K562 (cell line): ENCODE measurements around the gene CACYBP. TPM values are rescaled to one million over a fixed set of nuclear protein-coding genes. Genes with fewer than 3 reads are reported as not detected.

Experiments
- CBFB ChIP-seq: sonication (generic); formaldehyde crosslinking; IDR thresholded peaks from 2 replicates; pipeline ENCODE4 v1.4.0; 2020; ENCODE audit warnings: mild to moderate bottlenecking, missing genetic modification reagents
- DNMT1 ChIP-seq: fragments of 450-650 bp; IDR thresholded peaks from 2 replicates; pipeline ENCODE4 v1.6.1; 2016; ENCODE audit warnings: antibody characterized with exemption, mild to moderate bottlenecking
- ELF4 ChIP-seq: fragments of 450-650 bp; formaldehyde crosslinking; IDR thresholded peaks from 2 replicates; pipeline ENCODE4 v1.4.0; 2022; ENCODE audit warnings: missing genetic modification characterization
- ERF ChIP-seq: fragments of 450-650 bp; formaldehyde crosslinking; IDR thresholded peaks from 2 replicates; pipeline ENCODE4 v1.4.0; 2020; ENCODE audit warnings: mild to moderate bottlenecking, mixed read lengths
- FOXJ3 ChIP-seq: sonication (generic); formaldehyde crosslinking; IDR thresholded peaks from 2 replicates; pipeline ENCODE4 v1.4.0; 2020; ENCODE audit warnings: mild to moderate bottlenecking, missing genetic modification reagents
- HNRNPUL1 ChIP-seq: fragments of 200-400 bp; formaldehyde crosslinking; IDR thresholded peaks from 2 replicates; pipeline ENCODE4 v1.6.1; 2017; ENCODE audit warnings: low read length
- MCM5 ChIP-seq: fragments of 450-650 bp; IDR thresholded peaks from 2 replicates; pipeline ENCODE4 v1.6.1; 2016; ENCODE audit warnings: low read depth
- MTA2 ChIP-seq: fragments of 450-650 bp; IDR thresholded peaks from 2 replicates; pipeline ENCODE4 v1.6.1; 2016; ENCODE audit warnings: low read depth
- NONO ChIP-seq, 2 experiments: fragments of 200-400 bp in 1 of 2; fragments of 450-650 bp in 1 of 2; formaldehyde crosslinking in 1 of 2; IDR thresholded peaks; 2 replicates each; pipeline ENCODE4 v1.6.1; 2017; ENCODE audit warnings: low read depth in 2 of 2, mild to moderate bottlenecking in 2 of 2, moderate library complexity in 2 of 2, low read length in 1 of 2
- NRF1 ChIP-seq, 2 experiments: fragments of 450-650 bp; IDR thresholded peaks in 1 of 2; conservative IDR thresholded peaks in 1 of 2; 2 replicates each; pipeline ENCODE4 v1.6.1; 2014; ENCODE audit warnings: mild to moderate bottlenecking in 2 of 2
- PCBP2 ChIP-seq: fragments of 200-400 bp; formaldehyde crosslinking; IDR thresholded peaks from 2 replicates; pipeline ENCODE4 v1.6.1; 2018; ENCODE audit warnings: low read length, low read depth, mild to moderate bottlenecking, moderate library complexity; ENCODE audit not compliant: poor library complexity, severe bottlenecking
- POLR2B ChIP-seq: fragments of 450-650 bp; IDR thresholded peaks from 2 replicates; pipeline ENCODE4 v1.6.1; 2018; ENCODE audit warnings: low read depth; ENCODE audit not compliant: partially characterized antibody
- RBM17 ChIP-seq: fragments of 200-400 bp; formaldehyde crosslinking; IDR thresholded peaks from 2 replicates; pipeline ENCODE4 v1.6.1; 2017; ENCODE audit warnings: low read depth, mild to moderate bottlenecking, low read length, borderline replicate concordance
- RNF2 ChIP-seq: sonication (generic); IDR thresholded peaks from 2 replicates; pipeline ENCODE4 v1.6.1; 2016
- SIRT6 ChIP-seq: IDR thresholded peaks from one replicate; pipeline ENCODE4 v1.6.1; 2012; ENCODE audit warnings: low read depth, mild to moderate bottlenecking, control low read depth, inconsistent platforms, low read length, moderate library complexity
- SMAD1 ChIP-seq: fragments of 150-350 bp; IDR thresholded peaks from 2 replicates; pipeline ENCODE4 v1.6.1; 2014; ENCODE audit warnings: low read length, low read depth; ENCODE audit not compliant: partially characterized antibody
- YY1 ChIP-seq, 3 experiments: IDR thresholded peaks; 2 replicates each; pipeline ENCODE4 v1.6.1; 2011; ENCODE audit warnings: low read length in 2 of 3, mild to moderate bottlenecking in 2 of 3, moderate library complexity in 2 of 3, borderline replicate concordance in 1 of 3, control low read depth in 1 of 3, low read depth in 1 of 3; ENCODE audit not compliant: insufficient read depth in 3 of 3, insufficient replicate concordance in 2 of 3, control insufficient read depth in 1 of 3, insufficient read length in 1 of 3; ENCODE audit errors: extremely low read depth in 1 of 3
- polyA plus RNA-seq, 8 experiments: library from polyadenylated mRNA; depleted of rRNA in 4 of 8; stranded (reverse) in 5 of 8; unstranded in 3 of 8; fragments of >200 nt; fragmentation: Nextera tagmentation in 2 of 8; fragmentation: Illumina TruSeq in 1 of 8; extraction: Ambion mirVana in 2 of 8; extraction: Trizol in 1 of 8; gene quantifications; 2 replicates each; pipeline versions ENCODE4 v1.2.1 to v1.2.3, GENCODE V29; 2011 to 2014; ENCODE audit warnings: inconsistent platforms in 1 of 8, missing spikeins in 1 of 8
- total RNA-seq, 7 experiments: library from RNA; depleted of rRNA in 6 of 7; stranded (reverse); fragments of >200 nt in 6 of 7; fragmentation: Illumina TruSeq in 2 of 7; extraction: Trizol in 2 of 7; gene quantifications; 2 replicates each; pipeline versions ENCODE4 v1.2.1 to v1.2.3, GENCODE V29; 2011 to 2021; ENCODE audit warnings: low replicate concordance in 1 of 7
- TF ChIP-seq, protein P1 (sequence below): fragments of 450-650 bp; formaldehyde crosslinking; IDR thresholded peaks from 2 replicates; pipeline ENCODE4 v1.4.0; 2020; ENCODE audit warnings: mild to moderate bottlenecking, moderate library complexity
- TF ChIP-seq, protein P2 (sequence below), 2 experiments: fragments of 450-650 bp; conservative IDR thresholded peaks; 2 replicates each; pipeline ENCODE4 v1.6.1; 2017; ENCODE audit warnings: mild to moderate bottlenecking in 2 of 2, moderate library complexity in 2 of 2
- TF ChIP-seq, protein P3 (sequence below), 2 experiments: fragments of 250-450 bp in 1 of 2; fragments of 450-650 bp in 1 of 2; sonication (Bioruptor Pico) in 1 of 2; IDR thresholded peaks; 2 replicates each; pipeline versions ENCODE4 v1.6.1 to v1.8.0; 2016 to 2021; ENCODE audit warnings: mild to moderate bottlenecking in 2 of 2, moderate library complexity in 2 of 2, missing compliant biosample characterization in 1 of 2, missing genetic modification characterization in 1 of 2
- TF ChIP-seq, protein P4 (sequence below): fragments of 250-450 bp; sonication (Bioruptor Pico); IDR thresholded peaks from 2 replicates; pipeline ENCODE4 v1.9.0; 2021; ENCODE audit warnings: mild to moderate bottlenecking
- TF ChIP-seq, protein P5 (sequence below): sonication (generic); formaldehyde crosslinking; IDR thresholded peaks from 2 replicates; pipeline ENCODE4 v1.8.0; 2022; ENCODE audit warnings: mild to moderate bottlenecking, low read depth, missing genetic modification reagents

Gene CACYBP
- total and polyA plus RNA-seq, 9 of the 15 experiments (the other 6 are each of a cell fraction or from before 2014, with no cell fraction given): 147 to 1,576 (median 488) TPM

DNA sequence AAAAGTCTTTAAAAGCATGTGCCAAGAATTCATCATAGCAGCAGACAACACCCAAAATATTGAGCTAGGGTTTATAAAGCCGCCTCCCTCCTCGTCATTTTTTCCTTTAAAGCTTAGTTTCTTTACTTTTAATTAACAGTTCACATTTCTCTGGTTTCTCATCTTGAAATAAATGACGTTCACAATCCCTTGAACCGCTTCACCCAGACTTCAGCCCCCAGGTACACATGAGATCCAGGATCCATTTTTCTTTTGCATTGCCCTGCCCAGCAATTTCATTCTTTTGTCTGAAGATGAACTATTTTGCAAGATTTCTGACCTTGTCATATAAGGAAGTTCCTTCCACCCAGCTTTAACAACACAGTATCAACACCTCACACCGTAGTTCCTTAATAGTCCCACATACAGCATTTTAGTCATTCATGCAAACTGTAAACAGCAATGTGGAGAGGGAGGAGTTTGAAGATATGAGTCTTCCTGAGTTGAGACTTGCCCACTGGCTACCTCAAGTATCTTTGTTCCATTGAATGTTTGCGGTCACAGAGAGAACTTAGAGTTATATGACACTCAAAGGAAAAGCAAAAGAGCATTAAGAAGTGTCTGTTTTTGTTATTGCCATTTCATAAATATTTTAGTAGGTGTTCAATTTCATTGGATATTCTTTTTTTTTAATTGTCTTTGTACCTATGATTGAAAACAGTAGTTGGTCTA, 35.3 kb upstream of the CACYBP start (continued):
- TF ChIP-seq, protein P1, sequence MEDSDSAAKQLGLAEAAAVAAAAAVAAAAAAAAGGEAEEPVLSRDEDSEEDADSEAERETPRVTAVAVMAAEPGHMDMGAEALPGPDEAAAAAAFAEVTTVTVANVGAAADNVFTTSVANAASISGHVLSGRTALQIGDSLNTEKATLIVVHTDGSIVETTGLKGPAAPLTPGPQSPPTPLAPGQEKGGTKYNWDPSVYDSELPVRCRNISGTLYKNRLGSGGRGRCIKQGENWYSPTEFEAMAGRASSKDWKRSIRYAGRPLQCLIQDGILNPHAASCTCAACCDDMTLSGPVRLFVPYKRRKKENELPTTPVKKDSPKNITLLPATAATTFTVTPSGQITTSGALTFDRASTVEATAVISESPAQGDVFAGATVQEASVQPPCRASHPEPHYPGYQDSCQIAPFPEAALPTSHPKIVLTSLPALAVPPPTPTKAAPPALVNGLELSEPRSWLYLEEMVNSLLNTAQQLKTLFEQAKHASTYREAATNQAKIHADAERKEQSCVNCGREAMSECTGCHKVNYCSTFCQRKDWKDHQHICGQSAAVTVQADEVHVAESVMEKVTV: no peak
- TF ChIP-seq SMAD1 (no peak), FOXJ3 (CRISPR knock-in tag) (no peak), SIRT6 (no peak), ELF4 (CRISPR knock-in tag) (no peak), MTA2 (peak; percentile 55), YY1 (IDR thresholded peaks at IDR 0.05; ENCODE audit: borderline replicate concordance in 1 of 3, control insufficient read depth in 1 of 3, extremely low read depth in 1 of 3, insufficient read depth in 3 of 3, insufficient read length in 1 of 3, insufficient replicate concordance in 2 of 3, low read depth in 1 of 3, low read length in 2 of 3) (peak in 1 of 3 experiments; percentile 18), DNMT1 (no peak), HNRNPUL1 (no peak), PCBP2 (no peak), RNF2 (peak; percentile 72; the same call in 1 of the 2 replicates), MCM5 (no peak), NRF1 (conservative IDR thresholded peaks at IDR 0.05 in 1 of 2, IDR thresholded peaks at IDR 0.05 in 1 of 2) (peak; percentile 58 to 66), POLR2B (no peak), RBM17 (no peak), NONO (IDR thresholded peaks at IDR 0.05; ENCODE audit: low read depth in 2 of 2, low read length in 1 of 2) (no peak; a peak in 1 of 4 replicates), ERF (CRISPR knock-in tag) (no peak), CBFB (CRISPR knock-in tag) (no peak)
- TF ChIP-seq, protein P2, sequence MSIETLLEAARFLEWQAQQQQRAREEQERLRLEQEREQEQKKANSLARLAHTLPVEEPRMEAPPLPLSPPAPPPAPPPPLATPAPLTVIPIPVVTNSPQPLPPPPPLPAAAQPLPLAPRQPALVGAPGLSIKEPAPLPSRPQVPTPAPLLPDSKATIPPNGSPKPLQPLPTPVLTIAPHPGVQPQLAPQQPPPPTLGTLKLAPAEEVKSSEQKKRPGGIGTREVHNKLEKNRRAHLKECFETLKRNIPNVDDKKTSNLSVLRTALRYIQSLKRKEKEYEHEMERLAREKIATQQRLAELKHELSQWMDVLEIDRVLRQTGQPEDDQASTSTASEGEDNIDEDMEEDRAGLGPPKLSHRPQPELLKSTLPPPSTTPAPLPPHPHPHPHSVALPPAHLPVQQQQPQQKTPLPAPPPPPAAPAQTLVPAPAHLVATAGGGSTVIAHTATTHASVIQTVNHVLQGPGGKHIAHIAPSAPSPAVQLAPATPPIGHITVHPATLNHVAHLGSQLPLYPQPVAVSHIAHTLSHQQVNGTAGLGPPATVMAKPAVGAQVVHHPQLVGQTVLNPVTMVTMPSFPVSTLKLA (conservative IDR thresholded peaks at IDR 0.05): peak; percentile 26 to 62; a peak in 3 of 4 replicates
- TF ChIP-seq, protein P3, sequence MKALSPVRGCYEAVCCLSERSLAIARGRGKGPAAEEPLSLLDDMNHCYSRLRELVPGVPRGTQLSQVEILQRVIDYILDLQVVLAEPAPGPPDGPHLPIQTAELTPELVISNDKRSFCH (CRISPR knock-in tag; IDR thresholded peaks at IDR 0.05): no peak
- TF ChIP-seq, protein P3 (tag; IDR thresholded peaks at IDR 0.05): 0 out of 2 replicates have a peak, but pooled peaks have one; percentile 18
- TF ChIP-seq, protein P4, sequence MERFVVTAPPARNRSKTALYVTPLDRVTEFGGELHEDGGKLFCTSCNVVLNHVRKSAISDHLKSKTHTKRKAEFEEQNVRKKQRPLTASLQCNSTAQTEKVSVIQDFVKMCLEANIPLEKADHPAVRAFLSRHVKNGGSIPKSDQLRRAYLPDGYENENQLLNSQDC (CRISPR knock-in tag): no peak
- TF ChIP-seq, protein P5, sequence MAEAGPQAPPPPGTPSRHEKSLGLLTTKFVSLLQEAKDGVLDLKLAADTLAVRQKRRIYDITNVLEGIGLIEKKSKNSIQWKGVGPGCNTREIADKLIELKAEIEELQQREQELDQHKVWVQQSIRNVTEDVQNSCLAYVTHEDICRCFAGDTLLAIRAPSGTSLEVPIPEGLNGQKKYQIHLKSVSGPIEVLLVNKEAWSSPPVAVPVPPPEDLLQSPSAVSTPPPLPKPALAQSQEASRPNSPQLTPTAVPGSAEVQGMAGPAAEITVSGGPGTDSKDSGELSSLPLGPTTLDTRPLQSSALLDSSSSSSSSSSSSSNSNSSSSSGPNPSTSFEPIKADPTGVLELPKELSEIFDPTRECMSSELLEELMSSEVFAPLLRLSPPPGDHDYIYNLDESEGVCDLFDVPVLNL (CRISPR knock-in tag): no peak
